ENCODE data around the gene CASP10. TPM values are rescaled to one million over a fixed set of nuclear protein-coding genes. Genes with fewer than 3 reads are reported as not detected.
"Not testable (repeated sequence)": the region's sequence is repeated elsewhere in the genome, so short reads cannot be mapped to it uniquely, and the experiment has no call there.

The CASP10 gene
- total RNA-seq, 4 donors from 2014 or later, result 38.2 to 71.1 (median 46.2) TPM

GRCh38 chr2:201235860-201236811 is 53.2 kb downstream of the CASP10 start:
- Histone ChIP-seq H3K9me3 (no peaks in the 10 kb centered on the region), H3K27me3 (no peaks in the 10 kb centered on the region), H3K4me3 (peak overlapping the region in 3 of 4 donors; percentile 1 to 58 (median 30)), H3K4me1 (peaks cover 0 to 21% (median 5%) of the 10 kb centered on the region in 4 donors), H3K27ac (peak overlapping the region in 3 of 4 donors; percentile 4 to 64 (median 12)), H3K36me3 (no peaks in the 10 kb centered on the region)
- peak; percentile 56 to 74 (median 56) for DNase-seq
- TF ChIP-seq, protein P1, sequence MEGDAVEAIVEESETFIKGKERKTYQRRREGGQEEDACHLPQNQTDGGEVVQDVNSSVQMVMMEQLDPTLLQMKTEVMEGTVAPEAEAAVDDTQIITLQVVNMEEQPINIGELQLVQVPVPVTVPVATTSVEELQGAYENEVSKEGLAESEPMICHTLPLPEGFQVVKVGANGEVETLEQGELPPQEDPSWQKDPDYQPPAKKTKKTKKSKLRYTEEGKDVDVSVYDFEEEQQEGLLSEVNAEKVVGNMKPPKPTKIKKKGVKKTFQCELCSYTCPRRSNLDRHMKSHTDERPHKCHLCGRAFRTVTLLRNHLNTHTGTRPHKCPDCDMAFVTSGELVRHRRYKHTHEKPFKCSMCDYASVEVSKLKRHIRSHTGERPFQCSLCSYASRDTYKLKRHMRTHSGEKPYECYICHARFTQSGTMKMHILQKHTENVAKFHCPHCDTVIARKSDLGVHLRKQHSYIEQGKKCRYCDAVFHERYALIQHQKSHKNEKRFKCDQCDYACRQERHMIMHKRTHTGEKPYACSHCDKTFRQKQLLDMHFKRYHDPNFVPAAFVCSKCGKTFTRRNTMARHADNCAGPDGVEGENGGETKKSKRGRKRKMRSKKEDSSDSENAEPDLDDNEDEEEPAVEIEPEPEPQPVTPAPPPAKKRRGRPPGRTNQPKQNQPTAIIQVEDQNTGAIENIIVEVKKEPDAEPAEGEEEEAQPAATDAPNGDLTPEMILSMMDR (IDR thresholded peaks at IDR 0.05), result peak; percentile 50 to 88 (median 70)
- TF ChIP-seq POLR2A (IDR thresholded peaks at IDR 0.05), result no peak

DNA sequence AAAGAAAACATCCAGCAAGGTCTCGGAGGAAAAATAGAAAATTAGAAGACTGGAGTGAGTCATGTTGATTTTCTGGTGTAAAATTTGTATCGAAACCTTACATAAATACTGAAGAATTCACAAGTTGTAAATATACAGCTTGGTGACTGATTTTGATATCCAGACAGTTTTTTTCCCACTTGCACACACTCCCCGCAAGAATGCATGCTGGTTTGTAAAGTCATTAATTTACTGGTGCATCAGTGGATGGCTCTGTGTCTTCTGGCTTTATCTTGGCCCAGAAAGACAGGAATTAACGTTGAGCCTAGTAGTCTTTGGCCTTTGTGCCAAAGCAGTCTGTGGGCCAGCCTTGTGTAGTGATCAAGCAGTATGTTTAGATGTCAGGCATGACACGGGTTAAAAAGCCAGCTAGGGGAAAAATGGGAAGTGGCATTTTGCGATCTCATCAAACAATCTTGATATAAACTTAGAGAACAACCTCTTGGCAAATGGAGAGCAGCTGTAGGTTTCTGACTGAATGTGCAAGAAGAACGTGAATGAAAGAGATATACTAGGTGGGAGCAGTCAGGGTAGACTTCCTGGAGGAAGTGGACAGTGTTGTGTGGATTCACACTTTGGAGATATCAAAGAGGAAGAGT is 54.7 kb downstream of the CASP10 start:
- TF ChIP-seq, protein P1 (IDR thresholded peaks at IDR 0.05), result no peak
- no peak for TF ChIP-seq POLR2A (IDR thresholded peaks at IDR 0.05)
- Histone ChIP-seq H3K4me3 (no peak overlapping the region), H3K27me3 (no peaks in the 10 kb centered on the region), H3K4me1 (peaks cover 0 to 18% (median 4%) of the 10 kb centered on the region in 4 donors), H3K9me3 (no peaks in the 10 kb centered on the region), H3K27ac (no peak overlapping the region), H3K36me3 (no peaks in the 10 kb centered on the region)
- no peak for DNase-seq

GRCh38 chr2:201239167-201239935 is 56.4 kb downstream of the CASP10 start:
- H3K4me3 ChIP-seq, H3K27me3 ChIP-seq, H3K36me3 ChIP-seq, H3K9me3 ChIP-seq: not testable (repeated sequence)
- Histone ChIP-seq H3K27ac (peak overlapping the region; percentile 19 to 47 (median 38)), H3K4me1 (peaks cover 0 to 15% (median 2%) of the 10 kb centered on the region in 4 donors)
- peak in 1 of 3 donors; percentile 77 for DNase-seq

DNA sequence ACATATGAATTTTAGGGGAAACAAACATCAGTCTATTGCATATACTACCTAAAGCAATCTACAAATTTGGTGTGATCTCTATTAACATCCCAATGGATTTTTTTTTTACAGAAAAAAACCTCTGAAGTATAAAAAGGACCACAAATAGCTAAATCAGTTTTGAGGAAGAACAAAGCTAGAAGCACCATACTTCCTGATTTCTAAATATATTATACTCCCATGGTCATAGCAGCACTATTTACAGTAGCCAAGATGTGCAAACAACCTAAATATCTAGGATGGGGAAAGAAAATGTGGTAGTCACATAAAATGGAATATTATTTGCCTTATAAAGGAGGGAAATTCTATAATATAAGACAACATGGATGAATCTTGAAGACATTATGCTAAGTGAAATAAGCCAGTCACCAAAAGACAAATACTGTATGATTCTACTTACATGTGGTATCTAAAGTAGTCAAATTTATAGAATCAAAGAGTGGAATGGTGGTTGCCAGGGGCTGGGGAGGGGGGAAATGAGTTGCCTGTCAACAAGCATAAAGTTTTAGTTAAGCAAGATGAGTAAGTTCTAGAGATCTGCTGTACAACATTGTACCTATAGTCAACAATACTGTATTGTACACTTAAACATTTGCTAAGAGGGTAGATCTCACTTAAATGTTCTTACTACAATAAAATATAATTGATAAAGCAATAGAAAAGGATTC is 59.8 kb downstream of the CASP10 start:
- Histone ChIP-seq H3K27ac (no peak overlapping the region), H3K36me3 (no peaks in the 10 kb centered on the region), H3K9me3 (no peaks in the 10 kb centered on the region), H3K4me3 (no peak overlapping the region), H3K4me1 (no peaks in the 10 kb centered on the region), H3K27me3 (no peaks in the 10 kb centered on the region)
- TF ChIP-seq, protein P1 (IDR thresholded peaks at IDR 0.05), result no peak
- TF ChIP-seq POLR2A (IDR thresholded peaks at IDR 0.05), result no peak
- DNase-seq, result no peak

DNA sequence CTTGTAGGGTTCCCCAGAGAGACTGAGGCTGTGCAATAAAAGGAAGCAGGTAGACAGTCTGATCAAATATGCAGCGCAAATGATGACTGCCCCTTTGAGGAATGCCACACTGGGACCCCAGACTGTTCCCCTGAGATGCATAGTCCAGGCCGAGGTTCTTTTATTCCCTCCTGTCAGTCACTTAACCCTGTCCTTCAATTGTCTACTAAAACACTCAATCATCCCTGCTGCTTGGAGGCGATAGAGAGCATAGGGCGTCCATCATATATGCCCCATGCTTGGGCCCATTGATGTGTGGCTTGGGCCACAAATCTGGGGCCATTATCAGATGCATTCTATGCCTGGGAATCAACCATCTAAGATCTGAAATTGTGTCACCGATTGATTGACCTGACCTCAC is 61.9 kb downstream of the CASP10 start:
- DNase-seq, result no peak
- no peaks in the 10 kb centered on the region for H3K9me3 ChIP-seq

More for the DNA sequence above, 61.9 kb downstream of the CASP10 start:
- no peaks in the 10 kb centered on the region for H3K4me1 ChIP-seq
- H3K27me3 ChIP-seq, result no peaks in the 10 kb centered on the region
- no peak overlapping the region for H3K4me3 ChIP-seq
- H3K36me3 ChIP-seq, result no peaks in the 10 kb centered on the region
- TF ChIP-seq POLR2A (IDR thresholded peaks at IDR 0.05), result no peak
- TF ChIP-seq, protein P1 (IDR thresholded peaks at IDR 0.05), result no peak
- no peak overlapping the region for H3K27ac ChIP-seq

All from Peyer's patch (tissue), 4 donors.